Measurements from ENCODE around the gene CNOT3.

Gene CNOT3

GRCh38 chr19:54142166-54142780 is 4.7 kb downstream of the CNOT3 start:
- no peaks in the 10 kb centered on the region for H3K9me3 ChIP-seq
- H3K36me3 ChIP-seq = peaks cover 64% of the 10 kb centered on the region
- TF ChIP-seq CTCF (IDR thresholded peaks at IDR 0.05; ENCODE audit: low read depth, low read length) = no peak
- no peak for DNase-seq
- no peak overlapping the region for H3K4me3 ChIP-seq (ENCODE audit: low read depth, low read length)
- no peaks in the 10 kb centered on the region for H3K27me3 ChIP-seq
- H3K4me1 ChIP-seq = no peaks in the 10 kb centered on the region

GRCh38 chr19:54145541-54146158 is 8.1 kb downstream of the CNOT3 start:
- Histone ChIP-seq H3K27me3 (no peaks in the 10 kb centered on the region), H3K36me3 (peaks cover 93% of the 10 kb centered on the region), H3K4me1 (no peaks in the 10 kb centered on the region), H3K9me3 (no peaks in the 10 kb centered on the region), H3K4me3 (ENCODE audit: low read depth, low read length) (no peak overlapping the region)
- no peak for DNase-seq
- TF ChIP-seq CTCF (IDR thresholded peaks at IDR 0.05; ENCODE audit: low read depth, low read length) = no peak

- Histone ChIP-seq H3K9me3 (no peaks in the 10 kb centered on the region), H3K27me3 (no peaks in the 10 kb centered on the region), H3K36me3 (peaks cover 95% of the 10 kb centered on the region), H3K4me3 (ENCODE audit: low read depth, low read length) (no peak overlapping the region), H3K4me1 (no peaks in the 10 kb centered on the region)
- DNase-seq = no peak
- TF ChIP-seq CTCF (IDR thresholded peaks at IDR 0.05; ENCODE audit: low read depth, low read length) = no peak
Measured at GRCh38 chr19:54147676-54148075, 10.1 kb downstream of the CNOT3 start.

- Histone ChIP-seq H3K36me3 (peaks cover 95% of the 10 kb centered on the region), H3K4me1 (no peaks in the 10 kb centered on the region), H3K4me3 (ENCODE audit: low read depth, low read length) (no peak overlapping the region), H3K27me3 (no peaks in the 10 kb centered on the region), H3K9me3 (no peaks in the 10 kb centered on the region)
- TF ChIP-seq CTCF (IDR thresholded peaks at IDR 0.05; ENCODE audit: low read depth, low read length) = no peak
- DNase-seq = no peak
Measured at GRCh38 chr19:54148158-54148557, 10.6 kb downstream of the CNOT3 start.

GRCh38 chr19:54149021-54149812 is 11.7 kb downstream of the CNOT3 start:
- Histone ChIP-seq H3K36me3 (peaks cover 93% of the 10 kb centered on the region), H3K27me3 (no peaks in the 10 kb centered on the region), H3K4me1 (no peaks in the 10 kb centered on the region), H3K9me3 (no peaks in the 10 kb centered on the region), H3K4me3 (ENCODE audit: low read depth, low read length) (no peak overlapping the region)
- TF ChIP-seq CTCF (IDR thresholded peaks at IDR 0.05; ENCODE audit: low read depth, low read length) = no peak
- no peak for DNase-seq
